Activated CD4-positive, alpha-beta T cell treated with anti-CD3 and anti-CD28 coated beads for 1 hour (primary cell): ENCODE results near the gene HSPA4L.

Experiments
- DNase-seq: peaks from one replicate; pipeline ENCODE4 v3.0.0-alpha.2; 2020

HSPA4L gene

GRCh38 chr4:127782275-127783025, at the start of gene HSPA4L:
TSS of gene HSPA4L (plus strand) at chr4:127782322. CDS start at chr4:127782551, 229 bp downstream.
- DNase-seq, result peak; percentile 8

- DNase-seq, result no peak
These were observed 49.3 kb upstream of the HSPA4L start for GRCh38 chr4:127732623-127733328.

- no peak for DNase-seq
These were observed 47.1 kb upstream of the HSPA4L start for GRCh38 chr4:127734976-127735375.

GRCh38 chr4:127737295-127737694, 44.8 kb upstream of the HSPA4L start:
- no peak for DNase-seq

GRCh38 chr4:127741247-127741646, 40.9 kb upstream of the HSPA4L start:
- no peak for DNase-seq

- DNase-seq, result no peak
These were observed 34.2 kb upstream of the HSPA4L start for GRCh38 chr4:127747883-127748282.

GRCh38 chr4:127748957-127749356, 33.2 kb upstream of the HSPA4L start:
- DNase-seq, result no peak

GRCh38 chr4:127756906-127757305, 25.2 kb upstream of the HSPA4L start:
- DNase-seq, result no peak

GRCh38 chr4:127759228-127759820, 22.8 kb upstream of the HSPA4L start:
- no peak for DNase-seq

- no peak for DNase-seq
These were observed 22.2 kb upstream of the HSPA4L start for GRCh38 chr4:127759893-127760292.

- DNase-seq, result no peak
These were observed 10.4 kb upstream of the HSPA4L start for GRCh38 chr4:127771535-127772275.

GRCh38 chr4:127772769-127773671, 9.1 kb upstream of the HSPA4L start:
- DNase-seq, result no peak

- DNase-seq, result no peak
These were observed 6.3 kb upstream of the HSPA4L start for GRCh38 chr4:127775843-127776242.

GRCh38 chr4:127776620-127777019, 5.5 kb upstream of the HSPA4L start:
- DNase-seq, result no peak

GRCh38 chr4:127777487-127777886, 4.6 kb upstream of the HSPA4L start:
- no peak for DNase-seq

GRCh38 chr4:127778102-127778501, 4.0 kb upstream of the HSPA4L start:
- DNase-seq, result no peak

- no peak for DNase-seq
These were observed 1.5 kb upstream of the HSPA4L start for GRCh38 chr4:127780598-127780997.

GRCh38 chr4:127781300-127782024, 660 bp upstream of the HSPA4L start:
- no peak for DNase-seq

GRCh38 chr4:127782025-127782274, 172 bp upstream of the HSPA4L start:
- peak; percentile 7 for DNase-seq

GRCh38 chr4:127783026-127783769, 1.1 kb downstream of the HSPA4L start:
- DNase-seq, result no peak
